Pons (tissue), 1 donor: ENCODE measurements around the gene ODAM.
"Not testable (repeated sequence)": the region's sequence is repeated elsewhere in the genome, so short reads cannot be mapped to it uniquely, and the experiment has no call there.

Source experiments
- DNase-seq: peaks from one replicate; pipeline ENCODE4 v3.0.0-alpha.2; 2016; ENCODE audit warnings: low spot score

Gene ODAM, protein sequence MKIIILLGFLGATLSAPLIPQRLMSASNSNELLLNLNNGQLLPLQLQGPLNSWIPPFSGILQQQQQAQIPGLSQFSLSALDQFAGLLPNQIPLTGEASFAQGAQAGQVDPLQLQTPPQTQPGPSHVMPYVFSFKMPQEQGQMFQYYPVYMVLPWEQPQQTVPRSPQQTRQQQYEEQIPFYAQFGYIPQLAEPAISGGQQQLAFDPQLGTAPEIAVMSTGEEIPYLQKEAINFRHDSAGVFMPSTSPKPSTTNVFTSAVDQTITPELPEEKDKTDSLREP

DNA sequence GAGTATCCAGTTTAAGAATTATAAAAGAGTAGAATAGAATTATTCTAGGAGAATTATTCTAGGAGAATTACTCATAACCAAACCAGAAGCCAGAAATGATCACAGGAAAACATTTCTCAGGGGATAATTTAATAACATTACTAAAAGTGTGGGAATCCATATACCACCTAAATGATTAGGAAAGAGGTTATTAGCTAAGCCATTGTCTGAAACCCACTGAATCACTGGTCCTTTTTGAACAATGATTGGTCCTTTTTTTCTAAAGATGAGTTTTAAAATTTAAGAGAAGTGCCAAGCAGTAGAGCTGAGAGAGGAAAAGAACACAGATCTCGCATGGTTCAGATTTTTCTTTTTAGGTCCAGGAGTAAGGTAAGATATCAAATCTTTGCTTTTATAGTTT lies at the start of gene ODAM:
Gene ODAM (plus strand): TSS at position 301 of the 400 bp plus-strand sequence. CDS start 819 bp downstream, outside the sequence.
- no peak for DNase-seq

DNA sequence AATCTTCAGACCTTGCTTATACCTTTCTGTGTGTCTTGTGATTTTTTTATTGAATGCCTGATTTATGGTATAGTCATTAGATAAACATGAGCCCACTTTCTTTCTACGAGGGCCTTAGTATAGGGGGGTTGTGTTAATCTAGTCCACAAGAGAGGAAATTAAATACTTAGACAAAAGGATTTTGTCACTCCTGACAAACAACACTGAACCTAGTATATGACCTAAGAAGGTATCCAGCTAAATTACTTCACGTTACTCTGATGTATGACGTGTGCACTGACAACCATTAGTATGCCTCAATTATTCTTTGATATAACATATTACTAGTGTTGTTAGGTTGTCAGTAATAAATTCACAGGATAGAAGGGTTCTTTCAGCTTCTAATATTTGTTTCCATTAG lies 44.3 kb upstream of the ODAM start:
- no peak for DNase-seq

DNA sequence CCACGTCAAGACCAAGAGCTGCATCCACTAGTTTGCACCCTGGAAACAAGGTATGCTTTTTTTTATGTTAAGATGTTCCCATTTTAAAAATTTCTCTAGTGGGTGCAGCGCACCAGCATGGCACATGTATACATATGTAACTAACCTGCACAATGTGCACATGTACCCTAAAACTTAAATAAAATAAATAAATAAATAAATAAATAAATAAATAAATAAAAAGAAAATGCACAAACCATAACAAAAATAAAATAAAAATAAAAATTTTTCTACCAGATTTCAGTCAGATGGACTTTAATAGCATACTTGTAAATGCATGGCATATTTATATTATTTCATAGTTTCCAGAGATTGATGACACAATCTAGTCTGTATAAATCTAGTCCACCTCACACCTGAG lies 43.4 kb upstream of the ODAM start:
- DNase-seq: no peak

DNA sequence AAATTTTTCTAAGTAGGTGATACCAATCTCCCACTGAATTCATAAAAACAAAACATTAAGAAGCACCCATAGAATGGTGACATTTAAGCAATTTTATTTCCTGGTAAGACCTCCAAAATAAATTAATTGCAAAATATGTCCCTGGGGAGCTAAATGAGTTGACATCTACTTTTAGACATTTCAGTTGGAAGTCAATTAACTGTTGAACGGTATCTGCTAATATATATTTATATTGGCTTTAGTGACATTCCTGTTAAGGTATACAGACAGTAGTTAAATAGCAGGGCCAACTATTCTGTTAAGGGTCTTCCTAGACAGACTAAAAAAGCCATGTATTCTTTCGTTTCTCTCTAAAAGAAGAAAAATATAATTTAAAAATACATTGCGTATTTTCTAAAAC lies 41.6 kb upstream of the ODAM start, which contains the start of gene PRR27:
Gene PRR27 (plus strand): TSS at position 301 of the 400 bp plus-strand sequence. CDS start 139 bp downstream, outside the sequence.
- no peak for DNase-seq

DNA sequence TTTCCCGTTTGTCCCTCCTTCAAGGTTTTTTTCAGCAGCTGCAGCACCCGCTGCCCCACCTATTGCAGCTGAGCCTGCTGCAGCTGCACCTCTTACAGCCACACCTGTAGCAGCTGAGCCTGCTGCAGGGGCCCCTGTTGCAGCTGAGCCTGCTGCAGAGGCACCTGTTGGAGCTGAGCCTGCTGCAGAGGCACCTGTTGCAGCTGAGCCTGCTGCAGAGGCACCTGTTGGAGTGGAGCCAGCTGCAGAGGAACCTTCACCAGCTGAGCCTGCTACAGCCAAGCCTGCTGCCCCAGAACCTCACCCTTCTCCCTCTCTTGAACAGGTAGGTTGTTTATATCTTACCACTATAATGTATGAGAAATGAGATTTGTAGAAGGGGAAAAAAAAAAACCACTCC lies 36.9 kb upstream of the ODAM start:
- DNase-seq: no peak

DNA sequence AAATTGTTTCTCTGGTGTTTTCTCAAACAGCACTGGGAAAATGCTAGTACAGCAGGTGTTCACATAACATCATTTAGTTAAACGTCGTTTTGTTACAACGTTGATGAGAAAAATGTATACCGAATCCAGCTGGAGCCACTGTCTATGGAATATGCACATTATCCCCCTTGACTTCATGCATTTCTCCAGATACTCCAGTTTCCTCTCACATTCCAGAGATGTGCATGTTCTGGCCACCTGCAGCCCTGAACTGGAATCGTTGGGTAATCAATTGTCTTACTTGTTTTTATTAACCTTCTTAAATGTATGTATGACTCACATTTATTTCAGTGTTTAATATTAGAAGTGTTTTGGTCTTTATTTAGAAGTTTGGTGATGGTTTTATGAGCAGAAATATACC lies 18.4 kb upstream of the ODAM start:
- no peak for DNase-seq

DNA sequence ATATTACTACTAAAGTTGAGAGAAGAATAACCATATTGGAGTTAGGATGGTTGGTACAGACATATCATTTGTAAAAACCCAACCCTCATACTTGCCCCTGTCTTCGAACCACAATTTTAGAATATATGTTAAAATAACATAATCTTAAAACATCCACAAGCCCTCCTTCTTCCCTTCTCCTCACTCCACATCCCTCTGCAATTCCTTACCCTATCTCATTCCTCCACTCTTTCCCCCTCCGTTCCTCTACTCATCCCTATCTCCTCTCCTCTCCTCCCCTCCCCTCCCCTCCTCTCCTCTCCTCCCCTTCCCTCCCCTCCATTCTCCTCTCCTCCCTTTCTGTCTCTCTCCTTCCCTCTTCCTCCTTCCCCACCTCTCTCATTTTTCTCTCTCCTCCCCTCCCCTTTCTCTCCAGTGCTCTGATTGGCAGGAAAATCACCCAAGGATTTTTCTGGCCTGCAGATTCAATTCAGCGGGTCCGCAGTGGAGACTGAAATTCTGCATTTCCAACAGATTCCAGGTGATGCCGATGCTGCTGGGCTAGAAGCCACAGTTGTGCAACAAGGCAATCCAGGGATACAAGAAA lies 17.4 kb upstream of the ODAM start:
- DNase-seq: no peak

DNA sequence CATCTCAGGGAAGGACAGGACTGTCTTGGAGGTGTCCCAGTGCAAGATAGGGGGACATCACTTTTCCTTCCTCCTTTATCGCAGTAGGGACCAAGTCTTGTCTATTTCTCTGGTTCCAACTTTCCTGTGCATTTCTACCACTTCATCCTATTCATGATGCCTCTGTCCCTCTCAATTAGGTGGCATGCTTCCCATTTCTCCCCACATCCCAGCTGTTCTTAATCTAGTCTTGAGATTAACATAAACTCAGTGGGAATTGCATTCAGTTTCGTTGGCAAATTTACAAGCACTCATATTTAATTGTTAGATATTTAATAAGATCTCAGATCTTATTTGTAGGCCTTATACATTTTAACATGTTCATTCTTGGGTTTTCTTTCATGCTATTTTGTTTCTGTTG lies 15.7 kb upstream of the ODAM start:
- no peak for DNase-seq

DNA sequence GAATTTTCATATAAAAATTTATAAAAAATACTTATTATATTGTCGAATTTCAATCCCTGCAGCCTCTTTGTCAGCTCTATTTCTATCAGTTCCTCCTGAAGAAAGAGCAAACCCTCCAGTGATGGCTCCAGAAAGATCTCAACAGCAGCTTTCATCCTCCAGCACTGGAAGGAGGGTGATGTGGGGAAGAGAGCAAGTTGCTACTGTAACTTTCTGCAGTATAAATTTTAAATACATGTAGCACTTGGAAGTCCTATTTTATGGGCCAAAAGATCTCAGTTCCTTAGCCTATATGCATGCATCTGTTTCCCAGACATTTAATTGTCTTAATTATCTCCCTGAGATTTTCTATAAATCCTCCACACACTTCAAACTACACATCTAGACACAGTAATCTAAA lies 13.7 kb upstream of the ODAM start:
- DNase-seq: no peak

DNA sequence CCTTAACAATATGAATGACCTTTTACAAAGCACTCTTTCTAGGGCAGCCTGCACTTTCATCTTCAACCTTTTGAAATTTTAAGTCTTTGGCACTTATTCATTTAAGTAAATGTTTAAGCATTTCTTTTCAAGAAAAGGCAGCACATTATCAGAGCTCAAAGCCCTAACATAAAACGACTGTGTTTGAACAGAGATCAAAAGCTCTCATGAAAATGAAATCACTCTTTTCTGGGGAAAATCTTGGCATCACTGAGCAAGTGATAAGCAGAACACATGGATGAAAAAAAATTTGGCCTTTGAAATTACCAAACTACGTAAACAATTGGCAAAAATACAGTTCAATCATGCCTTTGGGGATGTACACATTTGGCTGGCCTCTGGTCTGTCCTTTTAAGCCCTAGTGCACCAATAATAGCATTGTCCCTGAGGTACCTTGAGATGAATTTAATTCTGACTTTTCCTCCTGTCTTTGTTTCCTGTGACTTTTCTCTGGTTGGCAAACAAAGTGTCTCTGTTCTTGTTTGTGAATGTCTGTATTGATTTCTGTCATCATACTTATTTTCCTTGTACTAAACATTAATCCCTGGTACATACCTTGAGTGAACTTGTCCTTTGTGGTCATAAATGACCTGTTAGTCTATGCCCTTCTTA lies 12.9 kb upstream of the ODAM start:
- DNase-seq: no peak

DNA sequence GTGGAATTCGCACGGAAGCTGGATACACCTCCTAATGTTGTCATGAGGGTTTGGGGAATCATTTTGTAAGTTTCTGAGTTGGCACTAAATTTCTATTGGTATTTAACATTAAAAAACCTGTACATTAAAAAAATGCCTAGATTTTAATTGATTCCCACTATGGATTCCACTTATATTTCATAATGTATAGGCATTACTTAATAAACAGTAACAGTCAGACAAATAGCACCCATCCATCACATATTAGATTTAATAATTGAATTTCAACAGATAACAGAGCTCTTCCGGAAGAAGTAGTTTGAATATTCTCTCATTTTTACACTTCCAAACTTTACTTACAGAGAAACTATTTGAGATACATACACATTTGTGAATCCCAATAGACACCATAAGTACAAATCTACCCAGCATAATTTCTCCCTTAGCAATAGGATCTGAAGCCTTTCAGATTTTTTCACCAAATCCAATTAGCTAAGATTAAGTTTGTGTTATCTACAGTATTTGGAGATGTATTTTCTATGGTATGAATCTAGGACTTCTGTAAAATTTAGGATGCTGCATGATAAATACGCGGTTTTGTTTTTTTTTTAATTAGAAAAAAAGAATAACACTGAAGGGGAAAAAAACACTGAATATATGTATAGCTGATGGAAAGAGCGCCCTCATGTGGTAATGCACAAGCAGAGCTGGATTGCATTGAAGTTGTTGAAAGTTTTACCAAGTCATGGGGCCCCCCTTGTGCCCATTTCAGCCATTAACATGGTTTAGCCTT lies 12.2 kb upstream of the ODAM start:
- DNase-seq: peak; percentile 29

DNA sequence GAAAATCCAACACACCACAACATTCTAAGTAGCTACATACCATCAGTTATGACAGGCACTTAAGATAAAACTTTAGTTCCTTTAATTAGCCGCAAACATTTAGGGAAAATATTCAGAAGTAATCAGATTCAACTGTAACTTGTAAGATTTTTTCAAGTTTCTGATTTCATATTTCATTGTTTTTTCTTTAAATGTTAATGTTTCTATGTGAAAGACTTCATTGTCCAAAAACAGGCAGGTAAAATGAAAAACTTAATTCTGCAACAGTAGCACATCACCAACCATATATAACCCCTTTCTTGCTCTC lies 11.6 kb upstream of the ODAM start:
- no peak for DNase-seq

DNA sequence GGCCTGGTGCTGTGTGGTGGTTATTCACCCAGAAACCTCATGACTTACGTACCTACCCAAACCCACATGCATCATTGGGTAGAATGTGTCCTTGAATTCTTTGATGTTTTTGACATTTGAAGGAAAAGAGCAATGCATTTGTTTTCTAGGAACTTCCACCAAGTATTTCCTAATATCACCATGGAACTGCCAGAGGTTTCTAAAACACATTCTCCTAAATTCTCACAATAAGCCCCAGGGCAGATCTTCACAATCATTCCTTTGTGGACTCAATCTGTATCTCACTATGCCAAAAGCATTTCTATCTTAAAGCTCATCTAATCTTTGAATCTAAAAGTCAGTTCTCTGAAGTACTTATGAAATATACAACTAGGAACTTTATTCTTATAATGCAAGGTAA lies 8.3 kb upstream of the ODAM start:
- DNase-seq: no peak

DNA sequence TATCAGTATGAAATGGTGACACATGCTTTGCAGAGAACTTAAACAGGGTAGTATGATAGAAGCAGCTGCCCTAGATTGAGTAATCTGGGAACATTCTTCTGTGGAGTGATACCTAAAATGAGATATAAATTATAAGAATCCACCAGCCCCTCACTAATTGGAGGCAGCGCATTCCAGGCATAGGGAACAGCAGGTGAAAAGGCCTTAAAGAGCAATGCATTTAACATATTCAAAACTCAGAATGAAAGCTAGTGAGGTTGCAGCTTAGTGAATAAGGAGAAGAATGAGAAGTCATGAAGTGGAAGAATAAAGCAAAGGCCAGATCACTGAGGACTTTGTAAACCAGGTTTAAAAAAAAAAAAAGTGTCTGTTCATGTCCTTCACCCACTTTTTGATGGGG lies 4.9 kb upstream of the ODAM start:
- no peak for DNase-seq

DNA sequence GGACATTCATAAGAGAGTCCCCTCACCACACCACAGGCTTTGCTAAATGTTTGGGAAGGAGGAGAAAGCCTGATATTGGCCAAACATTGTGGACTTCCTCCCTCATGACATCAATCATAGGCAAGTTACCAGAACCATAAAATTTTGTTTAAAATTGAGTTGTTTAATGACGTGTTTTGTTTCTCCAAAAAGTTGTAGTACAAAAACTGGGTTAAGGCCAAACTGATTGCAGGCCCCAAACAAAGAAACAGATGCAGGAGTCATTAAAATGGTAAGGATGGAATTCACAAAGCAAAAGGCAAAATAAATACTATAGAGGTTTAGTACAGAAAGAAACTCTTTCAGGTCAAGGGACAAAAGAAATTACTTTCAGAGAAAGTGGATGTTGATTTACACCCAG lies 3.9 kb upstream of the ODAM start:
- no peak for DNase-seq

DNA sequence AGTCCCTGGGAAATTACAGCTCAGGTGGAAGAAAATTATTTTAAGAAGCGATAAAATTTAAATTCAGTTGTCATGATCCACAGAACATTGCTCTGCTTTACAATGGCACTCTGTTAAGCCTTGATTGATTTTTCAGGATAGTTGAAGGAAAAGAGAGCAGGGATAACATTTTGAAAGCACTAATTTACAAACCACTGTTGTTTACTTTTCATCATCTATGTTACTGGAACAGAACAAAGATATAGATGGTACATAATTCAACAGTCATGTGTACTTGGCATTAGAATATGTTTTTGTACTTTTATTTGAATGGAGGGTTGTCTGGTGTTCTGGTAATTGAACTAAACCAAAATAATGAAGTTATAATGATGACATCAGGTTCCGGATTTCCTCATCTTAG lies 2.6 kb upstream of the ODAM start:
- DNase-seq: no peak

DNA sequence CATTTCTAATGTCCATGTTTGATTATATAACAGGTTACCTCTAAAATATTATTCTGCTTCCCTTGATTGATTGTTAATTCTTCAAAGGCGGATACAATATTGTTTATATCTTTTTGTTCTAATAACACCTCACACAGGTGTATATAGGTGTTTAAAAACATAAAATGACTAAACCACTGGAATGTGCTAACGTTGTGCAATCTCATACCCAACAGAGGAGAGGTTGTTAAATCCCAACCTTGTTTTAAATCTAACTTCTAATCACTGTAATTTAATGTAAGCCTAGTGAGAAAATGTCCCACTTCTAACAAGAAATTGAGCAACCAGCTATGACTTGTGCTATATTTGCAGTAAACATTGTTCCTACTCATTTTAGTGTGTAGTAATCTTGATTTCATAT lies 1.3 kb downstream of the ODAM start:
- DNase-seq: no peak

DNA sequence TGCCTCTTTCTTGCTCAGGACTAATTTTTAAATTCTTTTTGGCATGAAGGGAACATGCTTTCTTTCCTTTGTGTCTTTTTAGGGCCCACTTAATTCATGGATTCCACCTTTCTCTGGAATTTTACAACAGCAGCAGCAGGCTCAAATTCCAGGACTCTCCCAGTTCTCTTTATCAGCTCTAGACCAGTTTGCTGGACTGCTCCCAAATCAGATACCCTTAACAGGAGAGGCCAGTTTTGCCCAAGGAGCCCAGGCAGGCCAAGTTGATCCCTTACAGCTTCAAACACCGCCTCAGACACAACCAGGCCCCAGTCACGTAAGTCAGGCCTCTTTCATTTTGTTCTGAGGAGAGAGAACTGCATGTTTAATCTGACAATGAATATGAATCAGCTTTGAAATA lies 2.3 kb downstream of the ODAM start:
- DNase-seq: no peak

DNA sequence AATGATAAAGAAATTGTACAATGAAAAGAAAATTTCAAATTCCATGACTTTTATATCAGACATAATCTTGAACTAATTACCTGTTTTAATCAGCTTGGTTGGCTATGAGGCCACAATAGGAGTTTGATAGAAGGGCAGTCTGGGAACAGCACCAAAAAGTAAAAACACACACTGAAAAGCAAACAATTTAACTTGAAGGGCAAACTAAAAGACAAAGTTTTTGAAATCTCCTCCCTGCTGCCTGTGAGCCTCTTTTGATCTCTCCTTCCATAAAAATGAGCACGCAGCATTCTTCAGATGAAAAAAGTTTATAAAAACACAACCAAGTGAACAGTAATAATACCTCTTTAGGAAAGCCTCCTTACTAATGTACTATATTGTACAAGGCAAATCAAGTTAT lies 8.1 kb downstream of the ODAM start:
- no peak for DNase-seq

DNA sequence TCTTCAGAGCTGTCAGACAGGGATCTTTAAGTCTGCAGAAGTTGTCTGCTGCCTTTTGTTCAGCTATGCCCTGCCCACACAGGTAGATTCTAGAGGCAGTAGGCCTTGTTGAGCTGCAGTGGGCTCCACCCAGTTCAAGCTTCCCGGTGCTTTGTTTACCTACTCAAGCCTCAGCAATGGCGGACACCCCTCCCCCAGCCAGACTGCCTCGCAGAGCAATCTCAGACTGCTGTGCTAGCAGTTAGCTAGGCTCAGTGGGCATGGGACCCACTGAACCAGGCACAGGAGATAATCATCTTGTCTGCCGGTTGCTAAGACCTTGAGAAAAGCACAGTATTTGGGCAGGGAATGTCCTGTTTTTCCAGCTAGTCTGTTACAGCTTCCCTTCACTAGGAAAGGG lies 17.2 kb downstream of the ODAM start:
- DNase-seq: not testable (repeated sequence)

DNA sequence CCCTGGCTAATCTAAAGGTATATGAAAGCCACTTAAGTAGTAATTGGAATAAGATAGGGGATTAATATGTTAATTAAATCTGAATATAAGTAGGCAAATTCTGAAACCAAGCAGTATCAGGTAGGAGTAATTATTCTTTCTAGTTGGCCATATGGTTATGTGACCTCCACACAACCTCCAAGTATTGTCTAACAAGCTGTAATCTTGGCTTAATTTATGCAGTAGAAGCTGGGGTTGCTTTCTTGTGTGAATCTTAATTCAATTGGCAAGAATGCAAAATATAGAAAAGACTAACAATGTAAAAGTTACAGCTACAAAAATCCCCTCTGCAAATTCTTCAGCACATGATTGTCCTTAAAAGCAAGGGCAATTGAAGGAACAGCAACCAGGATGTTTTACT lies 20.6 kb downstream of the ODAM start:
- DNase-seq: not testable (repeated sequence)

DNA sequence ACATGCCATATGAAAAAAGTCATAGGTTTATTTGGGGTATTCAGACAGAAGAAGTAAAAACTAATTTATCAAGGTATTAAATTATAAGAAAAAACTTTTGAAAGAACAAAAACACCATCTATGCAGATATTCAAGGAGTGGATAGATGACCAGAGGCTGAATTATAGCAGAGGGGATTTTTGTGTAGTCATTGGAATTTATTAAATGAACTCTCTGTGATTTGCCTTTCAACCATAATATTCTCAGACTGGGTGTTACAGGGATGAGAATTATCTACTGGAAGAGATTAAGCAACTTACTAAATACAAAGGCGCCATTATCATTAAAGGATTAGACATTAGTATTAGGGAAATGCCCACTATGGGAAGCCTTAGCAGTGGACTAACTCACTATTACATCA lies 21.0 kb downstream of the ODAM start:
- DNase-seq: not testable (repeated sequence)

DNA sequence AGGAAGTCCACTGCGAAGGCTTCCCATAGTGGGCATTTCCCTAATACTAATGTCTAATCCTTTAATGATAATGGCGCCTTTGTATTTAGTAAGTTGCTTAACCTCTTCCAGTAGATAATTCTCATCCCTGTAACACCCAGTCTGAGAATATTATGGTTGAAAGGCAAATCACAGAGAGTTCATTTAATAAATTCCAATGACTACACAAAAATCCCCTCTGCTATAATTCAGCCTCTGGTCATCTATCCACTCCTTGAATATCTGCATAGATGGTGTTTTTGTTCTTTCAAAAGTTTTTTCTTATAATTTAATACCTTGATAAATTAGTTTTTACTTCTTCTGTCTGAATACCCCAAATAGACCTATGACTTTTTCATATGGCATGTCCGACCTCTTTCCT lies 25.9 kb downstream of the ODAM start:
- DNase-seq: not testable (repeated sequence)
